ENCODE measurements around the gene OR2A12.

The OR2A12 gene

GRCh38 chr7:144148224-144148827 lies 62.2 kb downstream of the OR2A12 start:
- Histone ChIP-seq H3K9me3 (ENCODE audit: control insufficient read depth, low read length) (peaks cover 43% of the 10 kb centered on the region), H3K4me3 (ENCODE audit: low read length) (no peak overlapping the region)
- DNase-seq (ENCODE audit: low read depth) = no peak

More at GRCh38 chr7:144148224-144148827, 62.2 kb downstream of the OR2A12 start:
- no peaks in the 10 kb centered on the region for H3K27me3 ChIP-seq (replicated peaks; ENCODE audit: control insufficient read depth, insufficient read depth, low read length)
- H3K4me1 ChIP-seq (ENCODE audit: control insufficient read depth, insufficient read depth, low read length) = no peaks in the 10 kb centered on the region
- no peak overlapping the region for H3K9ac ChIP-seq (ENCODE audit: low read length)
- no peaks in the 10 kb centered on the region for H3K36me3 ChIP-seq (ENCODE audit: control insufficient read depth, insufficient read depth, low read length, severe bottlenecking)

Data from adipocyte (in vitro differentiated cells).